PFSK-1 (cell line): ENCODE results near the gene VEPH1.

ENCODE experiments used
- POLR2AphosphoS5 ChIP-seq: IDR thresholded peaks from 2 replicates; pipeline ENCODE4 v1.6.1; 2012; ENCODE audit warnings: low read depth, mild to moderate bottlenecking, control low read depth, low read length, moderate library complexity
- REST ChIP-seq, 2 experiments: IDR thresholded peaks; 2 replicates each; pipeline versions ENCODE4 v1.6.1 to v1.8.0; 2011 to 2012; ENCODE audit warnings: low read depth in 2 of 2, low read length in 2 of 2, control low read depth in 1 of 2, inconsistent platforms in 1 of 2, mild to moderate bottlenecking in 1 of 2, moderate library complexity in 1 of 2; ENCODE audit not compliant: insufficient read depth in 1 of 2
- SIN3A ChIP-seq: IDR thresholded peaks from 2 replicates; pipeline ENCODE4 v1.6.1; 2012; ENCODE audit warnings: mild to moderate bottlenecking, low read length, moderate library complexity, borderline replicate concordance; ENCODE audit not compliant: insufficient read depth
- TAF1 ChIP-seq: IDR thresholded peaks from 2 replicates; pipeline ENCODE4 v1.6.1; 2012; ENCODE audit warnings: low read length, control low read depth, borderline replicate concordance; ENCODE audit not compliant: insufficient read depth

DNA sequence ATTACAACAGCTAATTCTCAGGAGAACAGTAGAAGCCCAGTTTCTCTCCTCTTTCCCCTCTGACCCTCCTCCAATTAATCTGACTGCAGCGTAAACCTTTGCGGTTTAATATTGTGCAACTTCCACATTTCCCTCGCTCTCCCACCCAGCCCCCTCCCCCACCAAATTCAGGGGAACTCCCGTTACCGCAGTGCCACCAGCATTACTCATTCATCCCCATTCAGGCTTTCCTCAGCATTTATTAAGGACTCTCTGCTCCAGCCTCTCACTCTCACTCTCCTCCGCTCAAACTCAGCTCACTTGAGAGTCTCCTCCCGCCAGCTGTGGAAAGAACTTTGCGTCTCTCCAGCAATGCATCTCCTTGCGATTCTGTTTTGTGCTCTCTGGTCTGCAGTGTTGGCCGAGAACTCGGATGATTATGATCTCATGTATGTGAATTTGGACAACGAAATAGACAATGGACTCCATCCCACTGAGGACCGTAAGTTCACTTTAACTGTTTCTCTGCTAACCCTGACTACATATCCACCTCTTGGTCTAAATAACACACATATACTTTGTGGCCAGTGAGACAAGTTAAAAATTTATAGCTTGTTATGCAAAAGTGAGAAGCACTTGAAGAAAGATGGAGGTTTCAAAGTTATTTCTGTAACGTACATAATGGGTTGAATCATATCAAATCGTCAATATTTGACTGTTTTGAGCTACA lies 66.5 kb downstream of the VEPH1 start, which contains the start of gene PTX3:
- TF ChIP-seq POLR2AphosphoS5 (peak; percentile 75; the same call in 1 of the 2 replicates), REST (IDR thresholded peaks at IDR 0.05; ENCODE audit: insufficient read depth in 1 of 2, low read depth in 2 of 2, low read length in 2 of 2) (no peak), TAF1 (no peak), SIN3A (no peak)
